K562 (cell line): ENCODE results near the gene RESF1. TPM values are rescaled to one million over a fixed set of nuclear protein-coding genes. Genes with fewer than 3 reads are reported as not detected.
A peak's percentile ranks its signal among the peaks of the same experiment; 100 is the strongest.

ENCODE experiments used
- IRF1 ChIP-seq: sonication (generic); formaldehyde crosslinking; IDR thresholded peaks from 2 replicates; pipeline ENCODE4 v1.8.0; 2022; ENCODE audit warnings: missing genetic modification reagents, mild to moderate bottlenecking, borderline replicate concordance
- NCOA4 ChIP-seq: fragments of 450-650 bp; IDR thresholded peaks from 2 replicates; pipeline ENCODE4 v1.6.1; 2018; ENCODE audit warnings: mild to moderate bottlenecking; ENCODE audit not compliant: partially characterized antibody
- POLR3G ChIP-seq: IDR thresholded peaks from 2 replicates; pipeline ENCODE4 v1.6.1; 2011; ENCODE audit not compliant: insufficient read length, insufficient replicate concordance; ENCODE audit errors: extremely low read depth
- ZNF253 ChIP-seq: fragments of 250-450 bp; sonication (Bioruptor Pico); conservative IDR thresholded peaks from 2 replicates; pipeline ENCODE4 v1.6.1; 2021; ENCODE audit warnings: mild to moderate bottlenecking
- ZNF668 ChIP-seq: fragments of 250-450 bp; sonication (Bioruptor Pico); IDR thresholded peaks from 2 replicates; pipeline ENCODE4 v1.8.0; 2022; ENCODE audit warnings: mild to moderate bottlenecking, inconsistent platforms
- polyA plus RNA-seq, 8 experiments: library from polyadenylated mRNA; depleted of rRNA in 4 of 8; stranded (reverse) in 5 of 8; unstranded in 3 of 8; fragments of >200 nt; fragmentation: Nextera tagmentation in 2 of 8; fragmentation: Illumina TruSeq in 1 of 8; extraction: Ambion mirVana in 2 of 8; extraction: Trizol in 1 of 8; gene quantifications; 2 replicates each; pipeline versions ENCODE4 v1.2.1 to v1.2.3, GENCODE V29; 2011 to 2014; ENCODE audit warnings: inconsistent platforms in 1 of 8, missing spikeins in 1 of 8
- total RNA-seq, 7 experiments: library from RNA; depleted of rRNA in 6 of 7; stranded (reverse); fragments of >200 nt in 6 of 7; fragmentation: Illumina TruSeq in 2 of 7; extraction: Trizol in 2 of 7; gene quantifications; 2 replicates each; pipeline versions ENCODE4 v1.2.1 to v1.2.3, GENCODE V29; 2011 to 2021; ENCODE audit warnings: low replicate concordance in 1 of 7
- TF ChIP-seq, protein P1 (sequence below): fragments of 450-650 bp; IDR thresholded peaks from 2 replicates; pipeline ENCODE4 v1.6.1; 2016; ENCODE audit warnings: mild to moderate bottlenecking, moderate library complexity
- TF ChIP-seq, protein P2 (sequence below), 2 experiments: IDR thresholded peaks in 1 of 2; conservative IDR thresholded peaks in 1 of 2; 2 replicates each; pipeline ENCODE4 v1.6.1; 2016; ENCODE audit warnings: low read depth in 2 of 2, mild to moderate bottlenecking in 1 of 2, missing compliant biosample characterization in 1 of 2, missing genetic modification characterization in 1 of 2, moderate library complexity in 1 of 2

Gene RESF1
- total and polyA plus RNA-seq, 9 of the 15 experiments (the other 6 are each of a cell fraction or from before 2014, with no cell fraction given): 21.5 to 121 (median 53.6) TPM

GRCh38 chr12:32005496-32006125 lies 46.4 kb downstream of the RESF1 start (continued):
- TF ChIP-seq, protein P1, sequence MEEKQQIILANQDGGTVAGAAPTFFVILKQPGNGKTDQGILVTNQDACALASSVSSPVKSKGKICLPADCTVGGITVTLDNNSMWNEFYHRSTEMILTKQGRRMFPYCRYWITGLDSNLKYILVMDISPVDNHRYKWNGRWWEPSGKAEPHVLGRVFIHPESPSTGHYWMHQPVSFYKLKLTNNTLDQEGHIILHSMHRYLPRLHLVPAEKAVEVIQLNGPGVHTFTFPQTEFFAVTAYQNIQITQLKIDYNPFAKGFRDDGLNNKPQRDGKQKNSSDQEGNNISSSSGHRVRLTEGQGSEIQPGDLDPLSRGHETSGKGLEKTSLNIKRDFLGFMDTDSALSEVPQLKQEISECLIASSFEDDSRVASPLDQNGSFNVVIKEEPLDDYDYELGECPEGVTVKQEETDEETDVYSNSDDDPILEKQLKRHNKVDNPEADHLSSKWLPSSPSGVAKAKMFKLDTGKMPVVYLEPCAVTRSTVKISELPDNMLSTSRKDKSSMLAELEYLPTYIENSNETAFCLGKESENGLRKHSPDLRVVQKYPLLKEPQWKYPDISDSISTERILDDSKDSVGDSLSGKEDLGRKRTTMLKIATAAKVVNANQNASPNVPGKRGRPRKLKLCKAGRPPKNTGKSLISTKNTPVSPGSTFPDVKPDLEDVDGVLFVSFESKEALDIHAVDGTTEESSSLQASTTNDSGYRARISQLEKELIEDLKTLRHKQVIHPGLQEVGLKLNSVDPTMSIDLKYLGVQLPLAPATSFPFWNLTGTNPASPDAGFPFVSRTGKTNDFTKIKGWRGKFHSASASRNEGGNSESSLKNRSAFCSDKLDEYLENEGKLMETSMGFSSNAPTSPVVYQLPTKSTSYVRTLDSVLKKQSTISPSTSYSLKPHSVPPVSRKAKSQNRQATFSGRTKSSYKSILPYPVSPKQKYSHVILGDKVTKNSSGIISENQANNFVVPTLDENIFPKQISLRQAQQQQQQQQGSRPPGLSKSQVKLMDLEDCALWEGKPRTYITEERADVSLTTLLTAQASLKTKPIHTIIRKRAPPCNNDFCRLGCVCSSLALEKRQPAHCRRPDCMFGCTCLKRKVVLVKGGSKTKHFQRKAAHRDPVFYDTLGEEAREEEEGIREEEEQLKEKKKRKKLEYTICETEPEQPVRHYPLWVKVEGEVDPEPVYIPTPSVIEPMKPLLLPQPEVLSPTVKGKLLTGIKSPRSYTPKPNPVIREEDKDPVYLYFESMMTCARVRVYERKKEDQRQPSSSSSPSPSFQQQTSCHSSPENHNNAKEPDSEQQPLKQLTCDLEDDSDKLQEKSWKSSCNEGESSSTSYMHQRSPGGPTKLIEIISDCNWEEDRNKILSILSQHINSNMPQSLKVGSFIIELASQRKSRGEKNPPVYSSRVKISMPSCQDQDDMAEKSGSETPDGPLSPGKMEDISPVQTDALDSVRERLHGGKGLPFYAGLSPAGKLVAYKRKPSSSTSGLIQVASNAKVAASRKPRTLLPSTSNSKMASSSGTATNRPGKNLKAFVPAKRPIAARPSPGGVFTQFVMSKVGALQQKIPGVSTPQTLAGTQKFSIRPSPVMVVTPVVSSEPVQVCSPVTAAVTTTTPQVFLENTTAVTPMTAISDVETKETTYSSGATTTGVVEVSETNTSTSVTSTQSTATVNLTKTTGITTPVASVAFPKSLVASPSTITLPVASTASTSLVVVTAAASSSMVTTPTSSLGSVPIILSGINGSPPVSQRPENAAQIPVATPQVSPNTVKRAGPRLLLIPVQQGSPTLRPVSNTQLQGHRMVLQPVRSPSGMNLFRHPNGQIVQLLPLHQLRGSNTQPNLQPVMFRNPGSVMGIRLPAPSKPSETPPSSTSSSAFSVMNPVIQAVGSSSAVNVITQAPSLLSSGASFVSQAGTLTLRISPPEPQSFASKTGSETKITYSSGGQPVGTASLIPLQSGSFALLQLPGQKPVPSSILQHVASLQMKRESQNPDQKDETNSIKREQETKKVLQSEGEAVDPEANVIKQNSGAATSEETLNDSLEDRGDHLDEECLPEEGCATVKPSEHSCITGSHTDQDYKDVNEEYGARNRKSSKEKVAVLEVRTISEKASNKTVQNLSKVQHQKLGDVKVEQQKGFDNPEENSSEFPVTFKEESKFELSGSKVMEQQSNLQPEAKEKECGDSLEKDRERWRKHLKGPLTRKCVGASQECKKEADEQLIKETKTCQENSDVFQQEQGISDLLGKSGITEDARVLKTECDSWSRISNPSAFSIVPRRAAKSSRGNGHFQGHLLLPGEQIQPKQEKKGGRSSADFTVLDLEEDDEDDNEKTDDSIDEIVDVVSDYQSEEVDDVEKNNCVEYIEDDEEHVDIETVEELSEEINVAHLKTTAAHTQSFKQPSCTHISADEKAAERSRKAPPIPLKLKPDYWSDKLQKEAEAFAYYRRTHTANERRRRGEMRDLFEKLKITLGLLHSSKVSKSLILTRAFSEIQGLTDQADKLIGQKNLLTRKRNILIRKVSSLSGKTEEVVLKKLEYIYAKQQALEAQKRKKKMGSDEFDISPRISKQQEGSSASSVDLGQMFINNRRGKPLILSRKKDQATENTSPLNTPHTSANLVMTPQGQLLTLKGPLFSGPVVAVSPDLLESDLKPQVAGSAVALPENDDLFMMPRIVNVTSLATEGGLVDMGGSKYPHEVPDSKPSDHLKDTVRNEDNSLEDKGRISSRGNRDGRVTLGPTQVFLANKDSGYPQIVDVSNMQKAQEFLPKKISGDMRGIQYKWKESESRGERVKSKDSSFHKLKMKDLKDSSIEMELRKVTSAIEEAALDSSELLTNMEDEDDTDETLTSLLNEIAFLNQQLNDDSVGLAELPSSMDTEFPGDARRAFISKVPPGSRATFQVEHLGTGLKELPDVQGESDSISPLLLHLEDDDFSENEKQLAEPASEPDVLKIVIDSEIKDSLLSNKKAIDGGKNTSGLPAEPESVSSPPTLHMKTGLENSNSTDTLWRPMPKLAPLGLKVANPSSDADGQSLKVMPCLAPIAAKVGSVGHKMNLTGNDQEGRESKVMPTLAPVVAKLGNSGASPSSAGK: peak; percentile 51; the same call in 1 of the 2 replicates
- peak; percentile 88; the same call in 1 of the 2 replicates for TF ChIP-seq ZNF668
- no peak for TF ChIP-seq POLR3G
- no peak for TF ChIP-seq IRF1 (CRISPR knock-in tag)
- TF ChIP-seq, protein P2, sequence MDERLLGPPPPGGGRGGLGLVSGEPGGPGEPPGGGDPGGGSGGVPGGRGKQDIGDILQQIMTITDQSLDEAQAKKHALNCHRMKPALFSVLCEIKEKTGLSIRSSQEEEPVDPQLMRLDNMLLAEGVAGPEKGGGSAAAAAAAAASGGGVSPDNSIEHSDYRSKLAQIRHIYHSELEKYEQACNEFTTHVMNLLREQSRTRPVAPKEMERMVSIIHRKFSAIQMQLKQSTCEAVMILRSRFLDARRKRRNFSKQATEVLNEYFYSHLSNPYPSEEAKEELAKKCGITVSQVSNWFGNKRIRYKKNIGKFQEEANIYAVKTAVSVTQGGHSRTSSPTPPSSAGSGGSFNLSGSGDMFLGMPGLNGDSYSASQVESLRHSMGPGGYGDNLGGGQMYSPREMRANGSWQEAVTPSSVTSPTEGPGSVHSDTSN (CRISPR knock-in tag; IDR thresholded peaks at IDR 0.05; ENCODE audit: low read depth): no peak
- TF ChIP-seq, protein P2 (tag; conservative IDR thresholded peaks at IDR 0.05; ENCODE audit: low read depth): peak; percentile 68
- peak; percentile 95 for TF ChIP-seq NCOA4
- no peak for TF ChIP-seq ZNF253 (CRISPR knock-in tag)
